AG09309 (cell line): Measurements from ENCODE around the gene PIK3C2A.

Source experiments
- DNase-seq: peaks from one replicate; pipeline ENCODE4 v3.0.0-alpha.2; 2010; ENCODE audit warnings: low read depth
- H3K4me3 ChIP-seq: 2 replicates; pipeline ENCODE4 v1.5.1; 2011; ENCODE audit warnings: mild to moderate bottlenecking, low read depth, low read length, moderate library complexity; ENCODE audit not compliant: control insufficient read depth
- TF ChIP-seq, protein P1 (sequence below): IDR thresholded peaks from 2 replicates; pipeline ENCODE4 v1.5.1; 2011; ENCODE audit warnings: mild to moderate bottlenecking, low read depth, low read length, inconsistent platforms; ENCODE audit not compliant: insufficient read depth, control insufficient read depth; ENCODE audit errors: missing control alignments

PIK3C2A gene

DNA sequence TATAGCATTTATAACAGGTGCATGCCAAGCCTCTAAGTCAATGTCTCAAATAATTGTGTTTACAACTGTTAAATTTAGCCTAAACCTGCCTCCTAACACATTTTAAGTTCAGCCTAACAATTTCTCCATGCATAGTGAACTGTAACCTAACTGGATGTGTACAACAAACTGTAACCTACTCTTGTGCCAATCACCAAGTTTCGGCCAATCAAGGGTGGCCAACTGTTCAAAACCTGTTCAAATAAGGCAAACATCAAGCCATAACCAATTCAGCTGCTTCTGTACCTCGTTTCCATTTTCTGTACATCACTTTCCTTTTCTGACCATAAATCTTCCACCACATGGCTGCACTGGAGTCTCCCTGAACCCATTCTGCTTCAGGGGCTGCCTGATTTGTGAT is 45.4 kb downstream of the PIK3C2A start:
- H3K4me3 ChIP-seq: no peak overlapping the region
- TF ChIP-seq, protein P1, sequence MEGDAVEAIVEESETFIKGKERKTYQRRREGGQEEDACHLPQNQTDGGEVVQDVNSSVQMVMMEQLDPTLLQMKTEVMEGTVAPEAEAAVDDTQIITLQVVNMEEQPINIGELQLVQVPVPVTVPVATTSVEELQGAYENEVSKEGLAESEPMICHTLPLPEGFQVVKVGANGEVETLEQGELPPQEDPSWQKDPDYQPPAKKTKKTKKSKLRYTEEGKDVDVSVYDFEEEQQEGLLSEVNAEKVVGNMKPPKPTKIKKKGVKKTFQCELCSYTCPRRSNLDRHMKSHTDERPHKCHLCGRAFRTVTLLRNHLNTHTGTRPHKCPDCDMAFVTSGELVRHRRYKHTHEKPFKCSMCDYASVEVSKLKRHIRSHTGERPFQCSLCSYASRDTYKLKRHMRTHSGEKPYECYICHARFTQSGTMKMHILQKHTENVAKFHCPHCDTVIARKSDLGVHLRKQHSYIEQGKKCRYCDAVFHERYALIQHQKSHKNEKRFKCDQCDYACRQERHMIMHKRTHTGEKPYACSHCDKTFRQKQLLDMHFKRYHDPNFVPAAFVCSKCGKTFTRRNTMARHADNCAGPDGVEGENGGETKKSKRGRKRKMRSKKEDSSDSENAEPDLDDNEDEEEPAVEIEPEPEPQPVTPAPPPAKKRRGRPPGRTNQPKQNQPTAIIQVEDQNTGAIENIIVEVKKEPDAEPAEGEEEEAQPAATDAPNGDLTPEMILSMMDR: no peak

DNA sequence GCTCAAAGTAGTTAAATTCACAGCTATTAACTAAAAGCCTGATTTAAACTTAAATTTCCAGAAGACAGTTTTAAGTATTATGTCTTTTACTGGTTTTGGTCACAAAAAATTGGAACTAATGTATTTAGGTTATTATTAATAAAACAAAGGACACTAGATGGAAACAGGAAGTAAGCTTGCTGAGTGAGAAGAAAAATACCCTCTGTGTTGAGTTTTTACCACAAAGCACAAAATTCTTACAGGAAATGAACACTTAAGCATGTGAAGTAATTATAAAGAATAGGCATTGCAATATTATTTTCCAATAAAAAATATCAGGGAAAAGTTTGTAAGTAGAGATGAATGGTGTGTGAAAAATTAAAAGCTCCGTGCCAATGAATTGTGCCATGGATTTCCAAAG is 46.3 kb downstream of the PIK3C2A start:
- TF ChIP-seq, protein P1: no peak
- no peak for DNase-seq
- no peak overlapping the region for H3K4me3 ChIP-seq

More for the DNA sequence above, 45.4 kb downstream of the PIK3C2A start:
- DNase-seq: no peak

DNA sequence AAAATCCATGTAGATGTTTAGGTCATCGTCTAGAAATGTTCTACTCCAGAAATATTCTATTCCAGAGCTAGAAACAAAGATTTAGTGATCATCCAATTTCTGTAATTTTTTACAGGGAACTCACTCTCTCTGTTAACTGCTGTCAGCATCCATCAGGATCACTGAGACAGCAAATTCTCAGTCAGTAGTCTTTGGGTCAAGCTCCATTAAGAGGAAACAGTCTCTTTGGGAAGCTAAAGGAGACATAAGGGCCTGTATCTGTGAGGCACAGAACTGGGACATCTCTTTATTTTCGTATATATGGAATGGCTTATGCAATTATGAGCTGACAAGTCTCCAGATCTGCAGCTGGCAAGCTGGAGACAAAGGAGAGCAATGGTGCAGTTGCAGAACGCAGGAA is 48.3 kb downstream of the PIK3C2A start:
- TF ChIP-seq, protein P1: no peak
- H3K4me3 ChIP-seq: no peak overlapping the region
- no peak for DNase-seq
